Stromal cell of bone marrow (primary cell): Measurements from ENCODE around the gene LRIG1.

ENCODE experiments used
- DNase-seq: peaks from one replicate; pipeline ENCODE4 v3.0.0-alpha.2; 2012; ENCODE audit warnings: low read depth

The LRIG1 gene

DNA sequence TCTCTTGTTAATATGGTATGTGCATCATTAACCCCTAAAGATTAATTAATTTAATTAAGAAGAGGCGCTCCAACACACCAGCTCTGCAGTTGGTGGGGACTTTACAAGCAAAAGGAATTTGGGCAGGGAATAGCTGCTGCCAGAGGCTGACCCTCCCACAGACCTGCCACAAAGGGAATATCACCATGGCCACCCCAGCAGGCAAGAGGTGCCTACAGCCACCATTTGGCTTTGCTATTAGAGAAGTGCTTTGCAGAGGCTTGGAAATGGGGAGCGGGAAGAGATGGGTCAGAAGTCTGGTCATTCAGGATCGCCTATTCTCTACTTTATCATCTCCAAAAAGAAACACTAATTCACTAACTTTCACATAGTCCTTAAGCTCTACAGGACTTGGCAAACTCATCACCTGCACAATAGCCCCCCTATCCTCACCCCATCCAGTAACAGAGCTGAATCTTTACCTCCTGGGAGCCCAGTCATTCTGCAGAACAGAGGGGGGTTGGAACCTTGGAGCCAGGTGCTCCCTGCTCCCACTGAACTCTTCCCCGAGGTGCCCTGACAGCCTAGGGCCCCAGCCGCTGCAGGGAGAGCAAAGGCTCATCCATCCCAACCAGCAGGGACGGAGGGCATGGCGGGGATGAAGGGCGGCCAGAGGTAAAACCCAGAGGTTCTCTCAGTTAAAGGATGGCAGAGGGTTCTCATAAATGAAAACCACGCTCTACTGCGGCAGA is 29.7 kb downstream of the LRIG1 start:
- DNase-seq, result no peak

DNA sequence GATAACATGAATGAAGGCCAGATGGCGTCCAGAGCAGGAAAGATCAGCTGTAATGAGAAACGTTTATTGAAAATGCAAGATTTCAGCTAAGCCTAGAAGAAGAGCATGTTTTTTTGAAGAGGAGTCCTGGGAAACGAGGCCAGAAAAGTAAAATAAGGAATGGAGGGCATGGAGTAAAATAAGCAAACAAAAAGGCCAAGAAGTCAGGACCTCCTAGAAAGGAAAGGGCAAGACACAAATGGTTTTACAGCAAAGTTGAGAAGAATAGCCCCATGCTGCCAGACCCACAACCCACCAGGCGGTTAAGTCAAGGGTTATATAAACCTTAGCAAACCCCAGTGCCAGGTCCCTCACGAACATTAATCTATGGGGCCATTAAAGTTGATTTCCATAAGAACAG is 30.5 kb downstream of the LRIG1 start:
- DNase-seq, result no peak

DNA sequence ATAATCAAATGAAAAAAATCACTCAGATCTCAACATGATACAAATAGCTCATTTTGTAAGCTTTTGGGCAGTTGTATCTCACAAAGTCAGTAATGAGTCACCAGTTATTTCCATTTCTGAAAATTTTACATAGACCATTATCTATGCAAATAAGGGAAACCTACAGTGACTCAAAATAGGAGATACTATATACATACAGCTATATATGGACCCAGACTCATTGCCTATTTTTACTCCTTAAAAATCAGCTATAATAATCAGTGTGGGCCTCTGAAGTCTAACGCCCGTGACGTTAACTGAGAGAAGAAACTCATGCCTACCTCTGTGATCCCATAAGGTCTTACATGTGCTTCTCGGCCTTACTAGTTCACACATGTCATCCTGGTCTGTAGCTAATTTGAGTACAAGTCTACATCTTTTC is 31.6 kb downstream of the LRIG1 start:
- DNase-seq, result no peak

DNA sequence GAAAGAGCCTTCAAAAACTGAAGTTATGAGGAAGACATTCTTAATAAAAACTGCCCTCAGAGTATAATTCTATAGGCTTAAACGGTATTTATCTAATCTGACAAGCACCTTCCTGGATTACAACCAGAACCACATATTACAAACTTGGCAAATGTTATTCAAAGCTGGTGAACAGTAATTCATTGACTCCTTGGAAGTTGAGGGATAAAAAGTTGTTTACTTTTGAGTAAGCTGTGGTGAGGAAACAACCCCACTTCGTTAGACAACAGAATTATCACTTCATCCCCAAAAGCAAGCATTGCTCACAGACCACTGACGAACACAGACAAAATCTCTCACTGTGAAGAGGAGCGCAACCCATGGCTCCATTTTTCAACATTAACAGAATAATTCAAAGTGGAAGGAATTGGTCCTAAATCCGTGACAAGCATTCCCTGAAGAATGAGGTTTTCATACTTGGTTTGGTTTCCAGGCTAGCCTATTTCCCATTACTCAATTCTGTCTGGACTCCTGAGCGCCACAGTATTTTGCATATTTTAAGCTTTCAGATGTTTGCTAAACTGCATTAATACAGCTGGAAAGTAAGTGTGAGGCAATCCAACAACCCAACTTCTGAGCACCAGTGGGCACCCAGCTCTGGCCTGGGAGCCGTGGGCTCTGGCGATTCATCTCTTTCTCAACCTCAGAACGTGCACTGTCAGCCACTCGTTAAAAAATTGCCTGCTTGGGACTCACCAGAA is 32.7 kb downstream of the LRIG1 start:
- no peak for DNase-seq

DNA sequence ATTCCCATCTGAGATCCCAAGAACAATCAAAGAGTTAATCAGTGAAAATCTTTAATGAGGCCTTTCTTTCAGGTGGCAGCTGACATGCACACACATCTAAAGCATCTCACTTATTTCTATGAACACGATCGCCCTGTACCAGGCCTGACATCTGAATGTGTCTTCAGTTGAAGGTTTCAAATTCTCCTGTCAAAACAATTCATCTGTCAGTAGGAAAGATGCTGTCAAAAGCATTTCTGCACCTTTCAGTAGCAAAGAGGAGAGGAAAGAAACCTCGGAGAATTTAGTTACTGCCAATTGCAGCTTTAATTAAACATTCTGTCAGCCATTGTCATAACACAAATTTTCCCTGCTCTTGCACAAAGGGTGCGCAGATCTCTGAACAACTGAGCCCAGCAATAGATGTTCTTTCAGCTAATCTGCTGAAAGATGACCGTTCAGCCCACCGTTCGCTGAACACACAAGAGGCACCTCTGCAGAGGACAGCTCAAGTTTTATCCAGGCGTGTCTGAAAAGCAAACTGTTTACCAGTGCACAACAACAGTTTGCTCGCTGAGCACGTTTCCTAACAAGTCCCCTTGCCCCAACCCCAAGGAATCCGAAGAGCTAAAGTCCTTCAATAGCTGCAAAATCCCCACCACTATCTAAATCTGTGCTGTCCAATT is 34.1 kb downstream of the LRIG1 start:
- DNase-seq, result no peak

DNA sequence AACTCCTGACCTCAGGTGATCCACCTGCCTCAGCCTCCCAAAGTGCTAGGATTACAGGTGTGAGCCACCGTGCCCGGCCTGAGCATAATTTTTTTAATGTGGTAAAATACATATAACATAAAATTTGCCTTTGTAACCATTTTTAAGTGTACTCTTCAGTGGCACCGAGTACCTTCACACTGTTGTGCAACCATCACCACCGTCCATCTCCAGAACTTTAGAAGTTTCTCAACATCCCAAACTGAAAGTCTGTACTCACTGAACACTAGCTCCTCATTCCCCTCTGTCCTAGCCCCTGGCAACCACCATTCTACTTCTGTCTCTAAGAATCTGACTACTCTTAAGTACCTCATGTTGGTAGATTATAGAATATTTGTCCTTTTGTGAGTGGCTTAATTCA is 35.2 kb downstream of the LRIG1 start:
- DNase-seq, result no peak

DNA sequence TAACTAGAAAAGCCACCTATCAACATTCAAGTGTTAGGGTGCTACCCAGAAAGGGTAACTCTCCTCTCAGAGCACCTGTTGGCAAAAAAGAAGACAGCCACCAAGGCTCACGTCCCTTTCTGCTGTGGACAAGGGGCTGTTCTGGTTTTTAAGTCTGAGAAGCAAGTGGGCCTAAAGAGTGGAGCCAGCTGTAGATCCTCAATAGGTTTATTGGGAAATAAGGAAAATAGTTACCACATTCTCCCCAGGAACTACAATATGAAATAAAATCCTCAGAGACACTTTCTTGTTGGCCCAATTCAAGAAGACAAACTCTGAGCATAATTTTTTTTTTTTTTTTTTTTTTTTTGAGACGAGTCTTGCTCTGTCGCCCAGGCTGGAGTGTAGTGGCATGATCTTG is 35.8 kb downstream of the LRIG1 start:
- DNase-seq, result no peak

DNA sequence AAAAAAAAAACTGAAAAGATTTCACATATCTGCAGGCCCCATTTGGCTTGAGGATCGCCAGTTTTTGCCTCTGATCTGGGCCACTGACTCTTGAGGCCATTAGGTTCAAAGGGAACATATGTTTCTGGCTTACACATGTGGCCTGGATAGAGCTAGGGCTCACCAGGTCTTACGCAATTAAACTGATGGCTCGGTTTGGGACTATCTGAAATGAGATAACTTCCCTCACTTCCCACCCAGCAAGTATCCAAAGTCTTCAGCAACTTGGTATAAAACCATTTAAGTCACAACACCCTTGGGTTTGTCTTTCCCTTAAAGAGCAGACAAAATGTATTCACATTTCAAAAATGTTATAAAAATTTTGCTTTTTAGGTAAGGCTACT is 36.3 kb downstream of the LRIG1 start:
- no peak for DNase-seq

DNA sequence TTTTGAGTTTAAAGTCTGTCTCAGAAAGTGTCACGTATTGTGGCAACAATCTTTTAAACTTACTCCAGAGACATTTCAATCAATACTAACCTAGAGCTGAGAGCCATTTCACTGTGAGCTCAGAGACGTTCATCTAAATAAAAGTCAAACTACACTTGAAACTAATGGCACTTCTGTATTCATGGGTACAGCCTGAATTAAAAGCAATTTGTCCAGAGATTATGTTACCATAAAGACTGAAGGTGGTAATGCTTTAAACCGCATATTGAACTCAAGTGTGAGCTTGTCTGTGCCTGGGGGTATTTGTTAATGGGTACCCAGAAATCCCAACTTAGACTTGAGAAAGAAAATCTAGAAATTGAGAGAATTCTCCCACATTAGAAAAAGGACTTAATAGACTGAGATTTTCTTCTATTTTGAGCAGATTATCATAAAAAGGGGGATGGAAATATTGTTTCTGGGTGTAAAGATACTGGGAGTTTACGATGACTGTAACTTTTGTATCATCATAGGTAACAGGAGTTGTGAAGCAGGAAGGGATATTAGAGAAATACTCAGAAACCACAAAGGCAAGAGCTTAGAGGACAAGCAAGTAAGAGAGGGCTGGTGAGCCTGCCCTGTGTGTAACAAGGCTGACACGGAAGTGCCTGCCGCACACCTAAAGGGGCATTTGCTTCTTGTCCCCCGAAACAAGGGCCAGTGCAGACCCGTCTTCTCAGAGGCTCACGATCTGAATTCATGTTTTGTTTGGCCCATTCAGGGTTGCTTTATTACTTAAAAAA is 36.9 kb downstream of the LRIG1 start:
- no peak for DNase-seq

DNA sequence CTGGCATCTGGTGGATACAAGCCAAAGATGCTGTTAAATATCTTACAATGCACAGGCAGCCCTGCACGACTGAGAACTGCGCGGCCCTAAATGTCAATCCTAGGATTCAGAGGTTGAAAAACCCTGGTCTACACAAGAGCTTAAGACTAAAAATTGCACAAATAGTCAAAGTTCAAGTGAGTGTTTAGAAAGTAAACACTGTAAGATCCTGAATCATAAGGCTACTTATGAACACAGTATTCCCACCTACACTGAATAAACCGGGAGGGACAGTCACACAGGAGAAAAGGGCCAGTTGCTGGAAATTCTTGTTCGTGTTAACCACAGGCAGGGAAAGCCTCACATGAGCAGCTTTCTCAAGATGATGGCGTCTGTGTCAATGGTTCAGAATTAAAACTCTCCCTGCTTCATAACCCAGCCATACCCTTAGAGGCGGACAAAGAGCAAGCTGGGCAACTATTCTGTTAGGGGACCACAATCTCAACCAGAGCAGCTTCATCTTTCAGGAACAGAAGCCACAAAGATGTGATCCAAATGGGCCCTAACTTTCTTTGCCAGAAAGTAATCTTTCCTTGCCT is 37.7 kb downstream of the LRIG1 start:
- no peak for DNase-seq

DNA sequence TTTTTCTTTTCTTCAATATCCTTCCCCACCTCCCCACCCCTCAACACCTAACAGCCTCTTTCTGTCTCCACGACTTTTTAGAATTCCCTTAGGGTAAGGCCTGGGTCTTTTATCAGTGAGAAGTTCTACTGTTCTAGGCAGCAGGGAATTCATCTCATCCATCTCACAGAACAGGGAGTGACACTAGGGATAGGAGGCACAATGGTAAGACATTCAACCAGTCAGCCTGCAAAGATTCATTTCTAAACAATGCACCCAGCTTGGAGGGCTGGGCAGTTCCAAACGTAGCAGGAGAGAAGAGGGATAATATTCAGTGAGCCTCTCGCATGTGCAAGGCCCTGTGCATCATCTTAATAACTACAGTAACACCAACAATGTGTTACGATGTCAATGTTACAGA is 43.6 kb downstream of the LRIG1 start:
- no peak for DNase-seq

DNA sequence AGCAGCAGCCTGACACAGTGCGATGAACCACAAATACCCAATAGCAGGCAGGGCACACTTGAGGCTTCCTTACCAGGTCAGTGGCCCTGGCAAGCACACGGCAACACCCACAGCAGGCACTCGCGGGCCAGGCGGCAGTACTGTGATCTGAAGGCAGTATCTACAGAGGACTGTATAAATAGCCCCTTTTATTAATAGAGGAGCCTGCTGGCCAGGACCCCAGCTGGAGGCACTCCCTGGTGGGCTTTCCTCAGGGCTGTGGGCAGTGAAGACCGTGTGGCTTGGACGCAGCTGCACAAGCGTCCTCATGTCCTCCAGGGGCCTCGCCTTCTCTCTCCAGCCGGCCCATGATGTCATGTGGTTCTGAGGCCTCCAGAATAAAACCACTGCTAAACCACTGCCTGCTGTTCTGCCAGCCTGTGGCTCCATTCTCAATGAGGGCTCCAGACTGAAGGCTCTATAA is 44.1 kb downstream of the LRIG1 start:
- DNase-seq, result no peak

DNA sequence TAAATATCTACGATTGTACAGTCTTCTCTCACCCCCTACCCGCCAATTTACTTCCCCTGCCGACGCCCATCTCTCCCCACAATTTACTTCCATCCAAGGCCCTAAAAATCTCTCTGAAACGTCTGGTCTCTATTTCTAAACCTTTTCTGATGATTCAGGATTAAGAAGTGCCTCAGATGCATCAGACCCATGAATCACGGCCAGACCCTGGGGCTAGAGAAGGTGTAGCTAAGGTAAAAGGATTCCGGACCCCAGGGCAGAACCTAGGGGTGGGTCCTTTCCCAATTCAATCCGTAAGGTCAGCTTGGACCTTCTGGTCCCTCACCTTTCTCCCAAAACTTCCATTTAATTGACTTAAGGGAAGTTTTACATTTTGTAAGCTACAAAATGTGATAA is 46.4 kb downstream of the LRIG1 start:
- no peak for DNase-seq

DNA sequence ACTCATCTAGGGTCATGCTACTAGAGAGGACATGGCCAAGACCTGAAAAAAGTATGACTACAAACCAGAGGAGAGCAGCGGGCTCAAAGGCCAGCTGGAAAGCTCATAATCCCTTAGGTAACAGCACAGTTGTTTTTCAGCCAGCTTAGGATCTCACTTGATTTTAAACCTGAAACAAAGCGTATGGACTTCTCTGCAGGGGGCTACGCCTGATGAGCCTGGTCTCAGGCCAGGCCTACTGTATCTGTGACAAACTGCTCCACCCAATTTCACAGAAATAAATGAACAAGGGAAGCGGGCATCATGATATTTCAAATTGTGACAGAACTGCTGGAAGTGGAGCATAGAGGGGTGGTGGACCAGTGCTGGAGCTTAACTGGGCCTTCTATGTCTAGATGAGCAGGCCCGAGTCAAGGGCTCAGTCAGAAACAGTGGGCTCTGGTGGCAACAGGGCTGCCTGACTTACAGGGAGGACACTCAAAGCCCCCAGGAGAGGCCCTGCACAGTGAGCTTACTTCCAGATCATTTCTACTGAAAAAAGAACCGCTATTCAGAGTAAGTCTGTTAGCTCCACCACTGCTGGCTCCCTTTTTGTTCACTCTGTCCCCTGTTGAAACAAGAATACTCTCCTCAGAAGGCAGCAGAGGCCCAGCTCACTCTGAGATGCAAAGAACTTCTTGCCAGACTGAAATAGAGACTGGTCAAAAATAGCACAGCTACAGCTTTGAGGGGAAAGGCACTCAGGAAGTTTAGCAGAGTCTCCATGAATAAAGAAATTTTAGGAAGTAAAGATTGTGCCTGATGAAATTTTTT is 47.0 kb downstream of the LRIG1 start:
- DNase-seq, result no peak

DNA sequence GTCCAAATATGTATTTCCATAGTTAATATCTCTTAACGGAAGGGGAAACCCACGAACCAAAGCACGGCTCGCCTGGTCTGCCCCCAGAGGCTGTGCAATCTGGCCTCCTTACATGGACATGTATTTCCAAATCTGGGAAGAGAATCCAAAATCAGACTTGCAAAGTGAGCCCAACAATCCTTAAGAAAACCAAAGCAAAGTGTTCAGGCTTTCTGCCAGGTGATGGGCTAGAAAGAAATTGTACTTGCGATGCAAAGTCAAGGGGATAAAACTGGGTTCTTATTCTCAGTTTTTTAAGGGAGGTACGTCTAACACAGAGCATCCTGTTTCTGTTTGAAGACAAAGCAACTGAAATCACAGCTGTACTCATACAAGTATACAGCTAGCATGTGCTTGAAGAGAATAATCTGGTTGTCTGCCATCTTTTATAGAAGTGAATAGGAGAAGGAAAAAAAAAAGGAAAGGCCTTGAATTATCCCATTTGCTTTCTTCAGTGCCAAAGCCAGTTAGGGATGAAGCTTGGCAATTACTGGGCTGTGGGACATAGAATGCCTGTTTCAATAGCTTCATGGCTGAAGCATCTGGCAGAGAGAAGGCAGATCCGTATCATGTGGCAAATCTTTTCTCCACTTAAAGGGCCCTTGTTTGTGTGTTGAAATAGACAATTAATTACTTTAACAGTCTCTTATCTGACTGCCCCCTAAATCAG is 48.4 kb downstream of the LRIG1 start:
- DNase-seq, result no peak

DNA sequence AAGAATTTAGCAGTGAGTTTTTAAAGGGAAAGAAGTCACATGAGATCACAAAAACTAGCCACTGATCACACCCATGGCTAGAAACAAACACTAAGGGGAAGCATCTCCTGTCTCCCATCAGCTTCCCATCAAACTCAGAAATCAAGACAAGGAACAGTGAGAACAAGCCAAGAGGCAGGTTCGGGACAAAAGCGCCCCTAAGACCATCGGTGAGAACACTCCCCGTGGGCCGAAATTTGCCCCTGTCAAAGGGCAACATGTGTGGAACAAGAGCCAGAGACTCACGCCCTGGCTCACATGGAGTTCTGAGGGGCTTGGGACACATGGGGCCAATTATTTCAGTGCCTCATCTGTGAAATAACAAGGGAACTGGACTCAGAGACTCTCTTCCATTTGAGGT is 49.1 kb downstream of the LRIG1 start:
- no peak for DNase-seq

DNA sequence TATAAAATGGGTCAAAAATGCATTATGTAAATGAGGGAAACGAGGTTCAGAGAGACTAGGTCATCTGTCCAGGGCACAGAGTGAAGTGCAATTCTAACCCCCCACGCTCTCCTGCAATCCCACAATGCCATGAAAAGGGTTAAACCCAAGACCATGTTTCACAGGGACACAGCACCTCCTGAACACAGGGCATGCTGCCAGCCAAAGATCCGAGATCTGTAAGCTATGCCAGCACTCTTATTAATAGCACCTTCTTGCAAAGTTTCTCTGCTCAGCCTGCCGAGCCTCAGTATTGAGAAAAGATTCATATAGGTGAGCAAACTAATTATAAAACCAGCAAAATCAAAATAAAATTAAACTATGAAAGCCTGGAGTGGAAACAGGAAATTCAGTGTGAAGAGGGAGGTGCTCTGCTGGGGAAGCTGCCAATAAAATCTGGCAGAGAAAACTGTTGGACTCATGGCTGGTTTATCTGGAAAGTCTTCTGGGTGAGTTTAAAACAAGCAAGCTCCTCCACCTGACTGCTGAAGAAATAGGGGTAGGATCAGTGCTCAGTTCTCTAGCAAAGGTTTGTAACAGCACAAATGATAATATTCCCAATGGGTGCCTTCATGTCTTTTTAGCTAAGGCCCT is 50.3 kb downstream of the LRIG1 start:
- DNase-seq, result peak; percentile 72

DNA sequence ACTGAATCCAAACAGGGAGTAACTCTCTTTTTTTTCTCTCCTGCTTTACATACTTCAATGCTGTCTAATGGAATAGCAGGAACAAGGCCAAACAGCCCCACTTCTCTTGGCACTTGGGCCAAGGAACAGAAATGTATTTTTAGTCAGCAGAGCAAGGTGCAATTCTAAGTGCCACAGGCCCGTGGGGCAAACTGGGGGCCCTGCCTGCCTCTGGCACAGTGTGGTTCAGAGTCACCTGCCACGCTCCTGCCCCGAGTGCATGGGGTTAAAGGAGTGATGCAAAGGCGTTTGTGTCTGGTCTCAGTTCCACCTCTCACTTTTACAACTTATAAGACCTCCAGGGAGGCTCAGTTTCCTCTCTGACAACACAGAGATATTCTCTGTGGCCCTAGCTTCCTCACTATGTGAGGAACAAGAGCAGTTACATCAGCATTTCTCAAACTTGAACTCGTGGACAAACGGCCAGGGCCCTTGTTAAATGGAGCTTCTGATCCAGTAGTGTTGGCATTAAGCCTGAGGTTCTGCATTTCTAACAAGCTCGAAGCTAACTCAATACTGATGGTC is 51.3 kb downstream of the LRIG1 start:
- no peak for DNase-seq

DNA sequence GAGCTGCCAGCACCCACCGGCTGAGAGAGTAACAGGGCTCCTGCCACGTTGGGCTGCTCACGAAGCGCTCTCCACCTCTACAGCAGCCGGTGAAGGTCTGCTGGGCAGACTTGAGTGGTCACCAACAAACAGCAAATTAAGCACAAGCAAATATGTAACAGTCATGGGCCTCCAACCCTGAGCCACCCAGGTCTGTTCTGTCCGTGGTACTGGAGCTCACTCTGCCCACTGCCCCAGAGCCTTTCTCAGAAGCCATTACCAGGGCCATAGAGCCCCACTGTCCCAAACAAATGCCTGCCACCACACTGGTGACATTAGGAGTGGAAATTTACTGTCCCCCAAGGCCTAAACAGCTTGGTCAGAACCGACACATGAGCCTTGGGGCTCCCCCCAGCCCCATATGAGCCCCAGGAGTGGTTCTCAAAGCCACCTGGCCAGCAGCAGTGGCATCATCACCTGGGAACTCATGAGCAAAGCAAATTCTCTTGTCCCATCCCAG is 56.6 kb downstream of the LRIG1 start:
- DNase-seq, result no peak
